AG04450 (cell line): Measurements from ENCODE around the gene ABCF3. TPM values are rescaled to one million over a fixed set of nuclear protein-coding genes. Genes with fewer than 3 reads are reported as not detected.

ENCODE experiments used
- CTCF ChIA-PET: fragments of 300-600, 350-600 bp; formaldehyde crosslinking; extraction: SDS; loops from one replicate; lab custom pipeline; 2022; ENCODE audit warnings: antibody characterized with exemption, inconsistent platforms; lab: Charles Lee
- POLR2A ChIA-PET: fragments of 350-600 bp; formaldehyde crosslinking; extraction: SDS; loops from one replicate; lab custom pipeline; 2021; ENCODE audit warnings: antibody characterized with exemption, inconsistent platforms; lab: Yijun Ruan, JAX
- DNase-seq: peaks from one replicate; pipeline ENCODE4 v3.0.0-alpha.2; 2011; ENCODE audit warnings: low read depth, low spot score
- H3K27ac ChIP-seq: one replicate; pipeline ENCODE4 v1.5.1; 2012; ENCODE audit warnings: low read depth, low read length, control low read depth
- H3K27me3 ChIP-seq: one replicate; pipeline ENCODE4 v1.6.0; 2012; ENCODE audit warnings: low read length; ENCODE audit not compliant: control insufficient read depth, insufficient read depth
- H3K4me3 ChIP-seq: 2 replicates; pipeline ENCODE4 v1.5.1; 2011; ENCODE audit warnings: mild to moderate bottlenecking, low read depth, low read length, control low read depth
- H3K9me3 ChIP-seq: 2 replicates; pipeline ENCODE4 v1.5.1; 2012; ENCODE audit warnings: low read length; ENCODE audit not compliant: control insufficient read depth, insufficient read depth
- CTCF ChIP-seq: IDR thresholded peaks from 2 replicates; pipeline ENCODE4 v1.5.1; 2011; ENCODE audit warnings: low read depth, low read length, control low read depth, inconsistent platforms
- polyA minus RNA-seq: library from RNA; depleted of rRNA, polyadenylated mRNA; stranded (reverse); fragments of >200 nt; gene quantifications from 2 replicates; pipeline ENCODE4 v1.2.3, GENCODE V29; 2011; rRNA and poly(A)+ RNA removed
- polyA plus RNA-seq: library from polyadenylated mRNA; depleted of rRNA; stranded (reverse); fragments of >200 nt; gene quantifications from 2 replicates; pipeline ENCODE4 v1.2.3, GENCODE V29; 2011; rRNA removed

The ABCF3 gene
- polyA plus RNA-seq (43.1 and 50.0 TPM in 2 replicates), polyA minus RNA-seq (74.8 and 108 TPM in 2 replicates)

GRCh38 chr3:184186184-184186901 is at the start of gene ABCF3:
ABCF3 (plus strand) TSS chr3:184186199; CDS start chr3:184186208, 9 bp downstream.
- POLR2A ChIA-PET: interaction anchor here (1.4 to 2.4 kb wide), 4 partner anchors 10 to 51 kb away, joined by 5 to 28 read pairs (median 11); partner anchors contain the start of genes AP2M1 and EIF2B5
- no peak for DNase-seq
- no peak for TF ChIP-seq CTCF
- H3K4me3 ChIP-seq: peak within 1 kb of the TSS; percentile 100
- no peaks in the 10 kb centered on the region for H3K9me3 ChIP-seq
- CTCF ChIA-PET: interaction anchor here (0.6 to 2.3 kb wide), 6 partner anchors 41 to 1503 kb away, joined by 3 to 8 read pairs (median 4); partner anchors contain the start of gene EEF1AKMT4
- peak within 1 kb of the TSS; percentile 79 for H3K27ac ChIP-seq
- no peaks in the 10 kb centered on the region for H3K27me3 ChIP-seq

- no peak overlapping the region for H3K4me3 ChIP-seq
- ChIA-PET CTCF (interaction anchor here (1.1 kb wide), 1 partner anchor 245 kb away, joined by 7 read pairs; no protein-coding TSS in a partner anchor), POLR2A (no interaction called here)
- H3K27me3 ChIP-seq: no peaks in the 10 kb centered on the region
- H3K27ac ChIP-seq: no peak overlapping the region
- H3K9me3 ChIP-seq: no peaks in the 10 kb centered on the region
- TF ChIP-seq CTCF: no peak
- no peak for DNase-seq
Measured at GRCh38 chr3:184140436-184140835, 45.6 kb upstream of the ABCF3 start.

- TF ChIP-seq CTCF: no peak
- H3K27ac ChIP-seq: no peak overlapping the region
- CTCF ChIA-PET: no interaction called here
- POLR2A ChIA-PET: no interaction called here
- H3K27me3 ChIP-seq: no peaks in the 10 kb centered on the region
- H3K4me3 ChIP-seq: no peak overlapping the region
- H3K9me3 ChIP-seq: no peaks in the 10 kb centered on the region
- DNase-seq: no peak
Measured at GRCh38 chr3:184142199-184142598, 43.8 kb upstream of the ABCF3 start.

- H3K27me3 ChIP-seq: no peaks in the 10 kb centered on the region
- TF ChIP-seq CTCF: no peak
- CTCF ChIA-PET: interaction anchor here (1.3 kb wide), 1 partner anchor 107 kb away, joined by 4 read pairs; the partner anchor contains the start of gene EEF1AKMT4
- no peak overlapping the region for H3K4me3 ChIP-seq
- no peak for DNase-seq
- no peak overlapping the region for H3K27ac ChIP-seq
- no peaks in the 10 kb centered on the region for H3K9me3 ChIP-seq
- POLR2A ChIA-PET: interaction anchor here (0.6 kb wide), 1 partner anchor 48 kb away, joined by 5 read pairs; no protein-coding TSS in a partner anchor
Measured at GRCh38 chr3:184143327-184143726, 42.7 kb upstream of the ABCF3 start.

- Histone ChIP-seq H3K27me3 (no peaks in the 10 kb centered on the region), H3K9me3 (no peaks in the 10 kb centered on the region), H3K27ac (peak overlapping the region; percentile 39), H3K4me3 (no peak overlapping the region)
- no peak for TF ChIP-seq CTCF
- ChIA-PET POLR2A (interaction anchor here (1.6 to 2.2 kb wide), 3 partner anchors 10 to 32 kb away, joined by 6 to 9 read pairs (median 8); partner anchors contain the start of genes DVL3 and EIF2B5), CTCF (interaction anchor here (0.9 to 2.5 kb wide), 6 partner anchors 9 to 249 kb away, joined by 3 to 10 read pairs (median 4); partner anchors contain the start of genes EEF1AKMT4 and EIF2B5)
- no peak for DNase-seq
Measured at GRCh38 chr3:184144505-184144904, 41.5 kb upstream of the ABCF3 start.
